Epithelial cell of esophagus (primary cell): ENCODE results near the gene TPP2.

Experiments used
- DNase-seq: peaks from one replicate; pipeline ENCODE4 v3.0.0; 2010; ENCODE audit warnings: low read depth
- H3K4me3 ChIP-seq: 2 replicates; pipeline ENCODE4 v1.5.1; 2011; ENCODE audit warnings: mild to moderate bottlenecking, low read length, control low read depth
- TF ChIP-seq, protein P1 (sequence below): IDR thresholded peaks from 2 replicates; pipeline ENCODE4 v1.5.1; 2011; ENCODE audit warnings: low read depth, mild to moderate bottlenecking, low read length, control low read depth, inconsistent platforms; ENCODE audit not compliant: insufficient read depth; ENCODE audit errors: missing control alignments

TPP2 gene

DNA sequence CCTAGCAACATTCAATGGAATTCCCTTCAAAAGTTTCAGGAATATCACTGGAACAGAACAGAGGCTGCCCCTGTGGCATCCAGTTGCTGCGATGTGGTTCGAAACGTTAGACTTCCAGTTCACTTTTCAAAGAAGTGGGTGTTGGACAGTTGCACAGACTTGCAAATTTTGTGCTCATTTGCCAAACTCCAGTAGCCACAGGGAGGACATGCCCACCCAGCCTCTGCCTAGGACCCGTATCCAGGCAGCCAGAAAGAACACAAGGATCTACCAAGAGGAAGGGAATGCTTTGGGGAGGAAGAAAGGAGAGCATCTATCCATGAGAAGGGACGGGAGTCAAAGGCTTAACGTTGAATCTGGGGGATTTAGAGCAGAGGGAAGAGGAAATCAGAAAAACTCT is 98.2 kb downstream of the TPP2 start, which contains the start of gene METTL21C:
TSS of gene METTL21C (minus strand) at position 108 of the 400 bp plus-strand sequence. CDS start 546 bp downstream, outside the sequence.
- no peak within 1 kb of the TSS for H3K4me3 ChIP-seq
- no peak for DNase-seq
- TF ChIP-seq, protein P1, sequence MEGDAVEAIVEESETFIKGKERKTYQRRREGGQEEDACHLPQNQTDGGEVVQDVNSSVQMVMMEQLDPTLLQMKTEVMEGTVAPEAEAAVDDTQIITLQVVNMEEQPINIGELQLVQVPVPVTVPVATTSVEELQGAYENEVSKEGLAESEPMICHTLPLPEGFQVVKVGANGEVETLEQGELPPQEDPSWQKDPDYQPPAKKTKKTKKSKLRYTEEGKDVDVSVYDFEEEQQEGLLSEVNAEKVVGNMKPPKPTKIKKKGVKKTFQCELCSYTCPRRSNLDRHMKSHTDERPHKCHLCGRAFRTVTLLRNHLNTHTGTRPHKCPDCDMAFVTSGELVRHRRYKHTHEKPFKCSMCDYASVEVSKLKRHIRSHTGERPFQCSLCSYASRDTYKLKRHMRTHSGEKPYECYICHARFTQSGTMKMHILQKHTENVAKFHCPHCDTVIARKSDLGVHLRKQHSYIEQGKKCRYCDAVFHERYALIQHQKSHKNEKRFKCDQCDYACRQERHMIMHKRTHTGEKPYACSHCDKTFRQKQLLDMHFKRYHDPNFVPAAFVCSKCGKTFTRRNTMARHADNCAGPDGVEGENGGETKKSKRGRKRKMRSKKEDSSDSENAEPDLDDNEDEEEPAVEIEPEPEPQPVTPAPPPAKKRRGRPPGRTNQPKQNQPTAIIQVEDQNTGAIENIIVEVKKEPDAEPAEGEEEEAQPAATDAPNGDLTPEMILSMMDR: no peak

DNA sequence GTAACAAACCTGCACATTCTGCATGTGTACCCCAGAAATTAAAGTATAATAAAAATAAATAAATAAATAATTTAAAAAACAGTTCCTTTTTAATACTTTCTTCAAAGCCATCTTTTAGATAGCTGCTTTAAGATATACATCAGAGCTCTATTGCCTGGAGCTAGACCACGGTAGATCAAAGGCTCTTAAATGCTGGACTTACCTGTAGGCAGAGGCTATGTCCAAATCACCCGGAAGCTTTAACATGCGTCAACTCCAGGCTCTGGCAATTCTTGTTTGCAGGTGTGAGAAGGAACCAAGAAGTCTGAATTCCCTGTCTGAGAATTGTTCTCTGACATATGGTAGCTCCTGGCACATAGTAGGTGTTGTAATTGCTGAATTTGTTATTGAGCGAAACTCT is 99.7 kb downstream of the TPP2 start:
- DNase-seq: no peak
- TF ChIP-seq, protein P1: no peak
- H3K4me3 ChIP-seq: no peak overlapping the region

DNA sequence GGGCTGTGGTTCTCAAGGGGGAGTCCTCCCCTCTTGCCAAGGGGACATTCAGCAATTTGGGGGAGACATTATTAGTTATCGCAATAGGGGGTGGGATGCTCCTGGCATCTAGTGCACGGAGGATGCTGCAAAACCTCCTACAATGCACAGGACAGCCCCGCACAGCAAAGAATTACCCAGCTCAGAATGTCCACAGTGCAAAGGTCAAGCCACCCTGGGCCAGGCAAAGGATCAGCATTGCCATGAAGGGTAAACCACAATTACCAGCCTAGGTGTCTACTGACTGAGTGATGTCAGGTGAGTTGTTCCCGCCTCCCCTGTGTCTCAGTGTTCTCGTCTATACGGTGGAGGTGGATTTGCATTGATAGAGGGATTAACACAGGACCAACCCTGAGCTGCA is 100.5 kb downstream of the TPP2 start:
- TF ChIP-seq, protein P1: no peak
- no peak overlapping the region for H3K4me3 ChIP-seq
- no peak for DNase-seq

DNA sequence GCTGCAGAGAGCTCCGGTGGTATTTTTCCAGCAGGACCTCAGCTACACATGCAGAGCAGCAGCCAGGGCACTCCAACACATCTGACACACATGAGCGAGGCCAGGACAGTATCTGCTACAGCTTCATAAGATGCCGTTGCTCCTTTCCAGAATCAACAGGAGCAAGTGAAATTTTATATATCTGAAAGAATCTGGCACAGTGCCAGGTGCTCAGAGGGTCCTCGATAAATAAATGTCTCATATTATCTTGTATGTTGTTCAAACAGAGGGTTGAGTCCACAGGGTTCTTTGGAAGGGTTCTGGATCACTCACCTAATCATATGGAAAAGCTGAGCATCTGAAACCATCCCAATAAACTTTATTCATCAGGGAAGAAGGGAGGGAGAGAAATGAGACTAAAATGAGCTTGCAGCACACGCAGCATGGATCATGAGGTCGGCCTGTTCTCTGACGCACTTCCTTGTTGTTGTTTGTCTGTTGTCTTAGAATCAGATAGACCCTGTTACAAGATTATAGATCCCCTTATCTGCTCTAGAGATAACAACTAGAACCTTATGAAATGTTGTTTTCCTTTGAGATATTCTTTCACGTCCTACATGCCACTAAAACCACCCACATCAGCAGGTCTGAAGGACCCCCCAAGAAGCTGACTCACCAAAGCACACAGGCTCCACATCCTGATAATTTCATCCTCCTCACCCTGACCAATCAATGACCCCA is 101.3 kb downstream of the TPP2 start:
- TF ChIP-seq, protein P1: no peak

DNA sequence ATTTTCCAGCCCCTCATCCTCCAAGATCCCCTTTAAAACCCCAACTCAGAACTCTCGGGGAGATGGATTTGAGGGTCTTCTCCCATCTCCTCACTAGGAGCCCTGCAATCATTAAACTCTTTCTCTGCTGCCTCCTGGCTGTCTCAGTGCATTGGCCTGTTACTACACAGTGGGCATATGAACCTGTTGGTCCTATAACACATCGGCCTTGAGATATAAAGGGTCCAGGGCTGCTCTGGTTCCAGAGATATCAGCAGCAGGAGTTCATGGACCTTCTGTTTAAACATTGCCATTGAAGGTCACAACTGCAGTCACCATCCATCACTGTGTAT is 101.8 kb downstream of the TPP2 start:
- DNase-seq: no peak
- TF ChIP-seq, protein P1: no peak
- no peak overlapping the region for H3K4me3 ChIP-seq

More for the DNA sequence above, 101.3 kb downstream of the TPP2 start:
- DNase-seq: no peak
- no peak overlapping the region for H3K4me3 ChIP-seq

DNA sequence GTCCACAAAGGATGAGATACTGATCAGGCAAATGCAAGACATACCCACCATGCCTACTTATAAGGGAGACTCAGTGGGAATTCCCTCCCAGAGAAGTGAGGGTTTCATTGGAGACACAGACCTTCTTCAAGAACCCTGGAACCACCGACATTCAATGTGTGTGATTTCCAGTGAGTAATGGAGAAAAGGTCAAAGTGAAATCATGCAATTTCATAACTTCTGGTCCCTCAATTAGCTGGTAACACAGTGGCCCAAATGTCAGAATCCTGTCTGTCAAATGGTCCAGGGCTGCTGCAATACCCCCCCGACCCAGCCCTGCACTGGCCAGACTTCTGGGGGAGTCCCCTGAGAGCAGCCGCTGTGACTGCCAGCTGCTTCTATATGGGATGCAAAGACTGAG is 102.7 kb downstream of the TPP2 start:
- TF ChIP-seq, protein P1: no peak
- no peak overlapping the region for H3K4me3 ChIP-seq
- DNase-seq: no peak
